ENCODE results near the gene SLIRP. TPM values are rescaled to one million over a fixed set of nuclear protein-coding genes. Genes with fewer than 3 reads are reported as not detected.

The SLIRP gene
- total RNA-seq, 1 donor from 2014 or later, result 148 TPM

DNA sequence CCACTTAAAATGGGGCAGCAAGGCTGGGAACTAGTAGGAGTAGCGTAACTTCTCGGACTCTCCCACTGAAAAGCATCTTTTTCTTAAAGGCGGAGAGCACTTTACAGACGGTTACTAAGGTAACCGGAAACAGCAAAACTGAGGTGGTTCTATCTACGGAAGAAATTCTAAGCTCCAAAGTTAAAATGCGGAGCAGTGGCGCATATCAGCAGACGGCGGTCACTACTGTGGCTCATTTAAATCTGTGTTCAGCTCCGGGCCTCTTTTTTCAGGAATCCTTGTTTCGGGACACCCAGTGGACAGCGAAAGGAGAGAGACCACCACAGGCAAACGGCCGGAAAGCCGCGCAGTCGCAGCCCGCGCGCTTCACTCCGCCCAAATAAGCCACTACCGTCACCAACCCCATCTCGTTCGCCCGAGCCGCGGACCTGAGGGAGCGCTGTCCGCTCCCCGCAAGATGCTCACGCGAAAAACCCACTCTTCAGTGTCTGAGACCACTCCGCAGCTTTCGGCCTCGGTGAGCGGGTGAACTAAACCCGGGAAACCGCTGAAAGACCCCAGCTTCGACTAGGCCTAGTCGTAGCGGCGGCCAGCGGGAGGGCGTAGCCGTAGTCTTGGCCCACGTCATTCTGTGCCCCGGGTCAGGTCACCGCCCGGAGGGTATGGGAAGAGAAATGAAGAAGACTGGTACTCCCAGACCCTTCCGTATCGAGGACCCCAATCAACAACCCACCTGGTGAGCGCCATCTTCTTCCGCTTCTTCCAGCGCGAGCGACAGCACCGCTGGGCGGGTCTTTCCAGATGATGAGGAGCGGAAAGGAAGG lies 52.7 kb downstream of the SLIRP start, which contains the start of gene SNW1:
Gene SNW1, minus strand, starts transcription at position 776 of the 824 bp plus-strand sequence. Its CDS starts 29 bp downstream, at position 747.
- Mint-ChIP-seq H3K9me3 (ENCODE audit: low read depth) (no peaks in the 10 kb centered on the region), H3K27ac (peak within 1 kb of the TSS; percentile 98), H3K36me3 (ENCODE audit: insufficient read depth) (peaks cover 12% of the 10 kb centered on the region), H3K4me3 (ENCODE audit: low read depth) (peak within 1 kb of the TSS; percentile 99), H3K4me1 (ENCODE audit: low read depth) (peaks cover 12% of the 10 kb centered on the region), H3K27me3 (no peaks in the 10 kb centered on the region)
- peak; percentile 71 for DNase-seq (ENCODE audit: low spot score, unreplicated experiment)
- peak; percentile 28 for TF ChIP-seq CTCF (IDR thresholded peaks at IDR 0.05; ENCODE audit: unreplicated experiment)

- Mint-ChIP-seq H3K4me3 (ENCODE audit: low read depth) (peak overlapping the region; percentile 99), H3K27ac (peak overlapping the region; percentile 98), H3K36me3 (ENCODE audit: insufficient read depth) (peaks cover 8% of the 10 kb centered on the region), H3K4me1 (ENCODE audit: low read depth) (peaks cover 12% of the 10 kb centered on the region), H3K27me3 (no peaks in the 10 kb centered on the region), H3K9me3 (ENCODE audit: low read depth) (no peaks in the 10 kb centered on the region)
- TF ChIP-seq CTCF (IDR thresholded peaks at IDR 0.05; ENCODE audit: unreplicated experiment), result peak; percentile 28
- no peak for DNase-seq (ENCODE audit: low spot score, unreplicated experiment)
Observed at GRCh38 chr14:77761205-77761931, 53.5 kb downstream of the SLIRP start.

DNA sequence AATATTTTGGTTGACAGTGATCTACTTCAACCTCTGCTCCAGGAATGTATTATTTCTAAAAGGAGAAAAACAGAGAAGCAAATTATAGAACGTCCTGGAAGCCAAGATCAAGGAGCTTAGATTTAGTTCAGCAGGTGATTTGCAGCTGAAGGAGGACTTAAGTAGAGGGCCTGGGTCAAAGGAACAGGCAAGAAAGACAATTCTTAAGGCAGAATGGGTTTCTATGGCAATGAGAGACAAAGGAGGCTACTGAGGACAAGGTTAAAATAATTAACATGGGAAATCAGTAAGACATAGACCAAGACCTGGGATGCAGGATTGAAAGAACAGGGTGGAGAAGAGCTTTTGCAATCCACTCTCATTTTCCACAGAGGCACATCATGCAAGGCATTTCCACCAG lies 55.4 kb downstream of the SLIRP start:
- Mint-ChIP-seq H3K36me3 (ENCODE audit: insufficient read depth) (peaks cover 2% of the 10 kb centered on the region), H3K4me3 (ENCODE audit: low read depth) (no peak overlapping the region), H3K27me3 (no peaks in the 10 kb centered on the region), H3K9me3 (ENCODE audit: low read depth) (no peaks in the 10 kb centered on the region), H3K4me1 (ENCODE audit: low read depth) (peaks cover 8% of the 10 kb centered on the region), H3K27ac (no peak overlapping the region)
- DNase-seq (ENCODE audit: low spot score, unreplicated experiment), result no peak
- TF ChIP-seq CTCF (IDR thresholded peaks at IDR 0.05; ENCODE audit: unreplicated experiment), result no peak

DNA sequence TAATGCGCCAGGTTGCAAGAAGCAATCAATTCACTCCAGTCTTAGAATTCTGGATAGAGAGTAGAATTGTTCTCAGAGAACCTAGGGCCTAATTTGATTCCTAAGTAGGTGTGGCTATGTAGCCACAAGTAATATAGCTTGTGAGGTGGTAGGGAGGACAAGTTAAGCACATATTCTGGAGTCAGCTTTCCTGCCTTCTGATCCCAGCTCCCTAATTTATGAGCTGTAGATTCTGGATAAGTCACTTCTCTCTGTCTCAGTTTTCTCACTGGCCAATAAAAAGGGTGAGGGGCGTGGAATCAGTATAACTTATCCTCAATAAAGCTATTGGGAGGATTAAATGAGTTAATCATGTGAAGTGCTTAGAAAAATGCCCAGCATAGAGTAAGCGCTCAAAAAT lies 56.1 kb downstream of the SLIRP start:
- no peak for TF ChIP-seq CTCF (IDR thresholded peaks at IDR 0.05; ENCODE audit: unreplicated experiment)
- no peaks in the 10 kb centered on the region for H3K9me3 Mint-ChIP-seq (ENCODE audit: low read depth)
- no peak for DNase-seq (ENCODE audit: low spot score, unreplicated experiment)
- no peak overlapping the region for H3K4me3 Mint-ChIP-seq (ENCODE audit: low read depth)
- H3K27me3 Mint-ChIP-seq, result no peaks in the 10 kb centered on the region
- H3K36me3 Mint-ChIP-seq (ENCODE audit: insufficient read depth), result peaks cover 1% of the 10 kb centered on the region
- H3K27ac Mint-ChIP-seq, result no peak overlapping the region
- H3K4me1 Mint-ChIP-seq (ENCODE audit: low read depth), result peaks cover 8% of the 10 kb centered on the region

Other genes starting within 250 kb of the SLIRP start
- 0.42 TPM in 1 of 2 replicates, not detected in the other for gene ISM2, start 209.3 kb upstream of the SLIRP start, total RNA-seq
- 53.6 and 54.2 TPM in 2 replicates for gene SPTLC2, start 91.5 kb upstream of the SLIRP start, total RNA-seq
- 14.4 and 14.5 TPM in 2 replicates for gene ALKBH1, start 80 bp upstream of the SLIRP start, total RNA-seq
- 78.5 and 90.8 TPM in 2 replicates for gene SNW1, start 53.1 kb downstream of the SLIRP start, total RNA-seq
- gene ADCK1, start 92.0 kb downstream of the SLIRP start, total RNA-seq, result 8.0 and 11.5 TPM in 2 replicates

Measured in progenitor cell of endocrine pancreas (in vitro differentiated cells).